PC-9 (cell line): ENCODE data around the gene PLAGL2. TPM values are rescaled to one million over a fixed set of nuclear protein-coding genes. Genes with fewer than 3 reads are reported as not detected.

ENCODE experiments used
- BruUV-seq: library from RNA; stranded (reverse); fragments of 400-500 nt; replicated peaks from 2 replicates; lab custom pipeline; 2021; lab: Mats Ljungman, UMichigan
- CTCF ChIA-PET: fragments of 300-600 bp; sonication (Branson Sonifier 250); formaldehyde crosslinking; loops from one replicate; lab custom pipeline; 2022; ENCODE audit warnings: antibody characterized with exemption; lab: Charles Lee
- POLR2A ChIA-PET: fragments of 300-600 bp; sonication (Branson Sonifier 250); formaldehyde crosslinking; loops from one replicate; lab custom pipeline; 2022; ENCODE audit warnings: antibody characterized with exemption; ENCODE audit not compliant: unreplicated experiment; lab: Charles Lee
- DNase-seq, 2 experiments: peaks; one replicate each; pipeline versions ENCODE4 v3.0.0 to v3.0.0-alpha.2; 2015 to 2022; ENCODE audit warnings: mixed read lengths in 1 of 2
- H2AFZ ChIP-seq: fragments of 200-600 bp; sonication (generic); 2 replicates; pipeline ENCODE4 v1.8.1; 2017; ENCODE audit warnings: antibody characterized with exemption
- H3F3A ChIP-seq: fragments of 200-600 bp; sonication (generic); 2 replicates; pipeline ENCODE4 v1.8.1; 2017; ENCODE audit warnings: antibody characterized with exemption, mild to moderate bottlenecking, low read depth; ENCODE audit not compliant: insufficient read depth
- H3K27ac ChIP-seq: fragments of 200-600 bp; sonication (generic); 2 replicates; pipeline ENCODE4 v1.6.1; 2016; ENCODE audit warnings: mixed run types
- H3K27me3 ChIP-seq: fragments of 200-600 bp; sonication (generic); 2 replicates; pipeline ENCODE4 v1.6.1; 2016; ENCODE audit warnings: low read depth, mixed run types; ENCODE audit not compliant: insufficient read depth
- H3K36me3 ChIP-seq: fragments of 200-600 bp; sonication (generic); 2 replicates; pipeline ENCODE4 v1.6.1; 2016; ENCODE audit warnings: low read depth, mixed run types
- H3K4me1 ChIP-seq: fragments of 200-600 bp; sonication (generic); replicated peaks from 2 replicates; pipeline ENCODE4 v1.6.1; 2016; ENCODE audit warnings: mixed run types; ENCODE audit not compliant: insufficient read depth
- H3K4me2 ChIP-seq: fragments of 200-600 bp; sonication (generic); 2 replicates; pipeline ENCODE4 v1.6.1; 2017; ENCODE audit warnings: mixed run types
- H3K4me3 ChIP-seq: fragments of 200-600 bp; sonication (generic); 2 replicates; pipeline ENCODE4 v1.6.1; 2016; ENCODE audit warnings: mixed run types
- H3K79me2 ChIP-seq: fragments of 200-600 bp; sonication (generic); 2 replicates; pipeline ENCODE4 v1.6.1; 2017; ENCODE audit warnings: low read depth, mixed run types
- H3K9me2 ChIP-seq: fragments of 200-600 bp; sonication (generic); 2 replicates; pipeline ENCODE4 v1.8.1; 2017; ENCODE audit warnings: mild to moderate bottlenecking; ENCODE audit not compliant: insufficient read depth
- H3K9me3 ChIP-seq: fragments of 200-600 bp; sonication (generic); 2 replicates; pipeline ENCODE4 v1.8.1; 2016; ENCODE audit warnings: low read depth; ENCODE audit not compliant: insufficient read depth
- H4K20me1 ChIP-seq: fragments of 200-600 bp; sonication (generic); 2 replicates; pipeline ENCODE4 v1.8.1; 2017; ENCODE audit not compliant: insufficient read depth
- CTCF ChIP-seq: fragments of 200-600 bp; sonication (generic); conservative IDR thresholded peaks from 2 replicates; pipeline ENCODE4 v1.6.1; 2017; ENCODE audit warnings: mixed run types, antibody characterized with exemption, mild to moderate bottlenecking, moderate library complexity
- EZH2 ChIP-seq: fragments of 200-600 bp; sonication (generic); IDR thresholded peaks from 2 replicates; pipeline ENCODE4 v1.8.0; 2017; ENCODE audit warnings: antibody characterized with exemption, low read depth
- intact Hi-C: fragments of 100-400 bp; cut with micrococcal nuclease; formaldehyde crosslinking; loops from one replicate; pipeline ENCODE4 v1.10.0; 2022; ENCODE audit not compliant: unreplicated experiment
- total RNA-seq: library from RNA; stranded (reverse); gene quantifications from 2 replicates; pipeline ENCODE4 v1.2.3, GENCODE V29; 2021

The PLAGL2 gene
- total RNA-seq, 1 experiment from 2014 or later = 23.8 TPM

- H3K27ac ChIP-seq = no peak overlapping the region
- H4K20me1 ChIP-seq = no peaks in the 10 kb centered on the region
- H3K27me3 ChIP-seq = no peaks in the 10 kb centered on the region
- no peaks in the 10 kb centered on the region for H3K9me3 ChIP-seq
- TF ChIP-seq EZH2 (no peak), CTCF (no peak)
- H3K4me3 ChIP-seq = no peak overlapping the region
- intact Hi-C loops = no loop called here
- 0 out of 2 replicates have a peak, but pooled peaks cover 5% of the 10 kb centered on the region for H3K36me3 ChIP-seq
- H3K79me2 ChIP-seq = no peaks in the 10 kb centered on the region
- POLR2A ChIA-PET = no interaction called here
- no peak overlapping the region for H2AFZ ChIP-seq
- H3F3A ChIP-seq = no peaks in the 10 kb centered on the region; the same call in 1 of the 2 replicates
- CTCF ChIA-PET = no interaction called here
- H3K4me2 ChIP-seq = no peak overlapping the region
- no peaks in the 10 kb centered on the region for H3K4me1 ChIP-seq
- no peaks in the 10 kb centered on the region for H3K9me2 ChIP-seq
- BruUV-seq = no TSS peak
- peak in 1 of 2 experiments; percentile 19 for DNase-seq
These were observed 39.2 kb downstream of the PLAGL2 start for GRCh38 chr20:32168184-32168910.

DNA sequence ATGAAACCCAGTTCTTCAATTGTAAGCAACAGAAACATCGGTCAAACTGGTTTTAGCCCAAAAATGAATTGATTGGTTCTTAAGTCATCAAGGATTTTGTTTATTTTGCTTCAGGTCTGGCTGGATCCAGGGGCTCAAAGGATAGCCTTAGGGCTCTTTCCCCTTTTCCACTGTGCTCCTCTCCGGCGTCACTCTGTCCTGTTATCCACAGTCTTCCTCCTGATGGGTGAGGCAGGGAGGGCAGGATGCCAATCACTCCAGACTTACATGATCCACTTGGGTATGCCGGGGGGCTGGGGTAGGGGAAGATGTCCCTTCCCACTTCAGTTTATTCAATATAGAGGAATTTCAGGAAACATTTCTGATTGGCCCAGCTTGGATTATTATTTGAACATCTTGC lies 40.0 kb downstream of the PLAGL2 start:
- CTCF ChIA-PET = no interaction called here
- POLR2A ChIA-PET = no interaction called here
- BruUV-seq = no TSS peak

DNA sequence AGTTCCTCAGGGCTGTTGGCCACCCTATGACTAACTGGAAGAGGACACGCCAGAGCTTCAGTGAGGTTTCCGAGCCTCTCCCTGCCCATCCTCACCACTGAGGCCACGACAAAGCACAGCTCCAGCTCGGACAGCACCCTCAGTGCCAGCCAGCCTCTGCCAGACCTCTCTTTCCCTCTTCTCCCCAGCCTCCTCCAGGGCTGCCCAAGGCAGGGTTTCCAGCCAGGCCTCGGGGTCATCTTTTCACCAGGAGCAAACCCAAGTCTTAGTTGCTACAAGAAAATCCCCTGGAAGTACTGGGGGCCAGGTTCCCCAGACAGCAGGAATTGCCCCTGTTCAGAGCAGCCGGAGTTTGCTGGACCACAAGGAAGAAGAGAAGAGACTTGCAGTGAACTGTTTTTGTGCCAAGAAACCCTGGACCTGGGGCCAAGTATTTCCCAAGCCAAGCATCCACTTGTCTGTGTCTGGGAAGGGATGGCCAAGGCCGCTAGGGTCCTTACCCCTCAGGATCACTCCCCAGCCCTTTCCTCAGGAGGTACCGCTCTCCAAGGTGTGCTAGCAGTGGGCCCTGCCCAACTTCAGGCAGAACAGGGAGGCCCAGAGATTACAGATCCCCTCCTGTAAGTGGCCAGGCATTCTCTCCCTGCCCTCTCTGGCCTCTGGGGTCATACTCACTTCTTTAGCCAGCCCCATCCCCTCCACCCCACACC lies 41.6 kb downstream of the PLAGL2 start:
- Histone ChIP-seq H3K9me2 (no peaks in the 10 kb centered on the region), H3K4me2 (no peak overlapping the region), H2AFZ (no peak overlapping the region), H4K20me1 (no peaks in the 10 kb centered on the region), H3K4me1 (no peaks in the 10 kb centered on the region), H3K9me3 (no peaks in the 10 kb centered on the region), H3K36me3 (peaks cover 16% of the 10 kb centered on the region), H3F3A (no peaks in the 10 kb centered on the region; the same call in 1 of the 2 replicates), H3K79me2 (no peaks in the 10 kb centered on the region), H3K27ac (no peak overlapping the region), H3K27me3 (no peaks in the 10 kb centered on the region), H3K4me3 (no peak overlapping the region)
- CTCF ChIA-PET = no interaction called here
- POLR2A ChIA-PET = no interaction called here
- no TSS peak for BruUV-seq
- no peak for TF ChIP-seq EZH2
- TF ChIP-seq CTCF = no peak
- intact Hi-C loops = no loop called here
- no peak for DNase-seq

More for the DNA sequence above, 40.0 kb downstream of the PLAGL2 start:
- Histone ChIP-seq H3K4me3 (no peak overlapping the region), H3F3A (no peaks in the 10 kb centered on the region; the same call in 1 of the 2 replicates), H3K4me1 (no peaks in the 10 kb centered on the region), H4K20me1 (no peaks in the 10 kb centered on the region), H3K79me2 (no peaks in the 10 kb centered on the region), H3K9me3 (no peaks in the 10 kb centered on the region), H3K36me3 (peaks cover 7% of the 10 kb centered on the region; the same call in 1 of the 2 replicates), H3K4me2 (no peak overlapping the region), H3K27me3 (no peaks in the 10 kb centered on the region), H2AFZ (no peak overlapping the region), H3K9me2 (no peaks in the 10 kb centered on the region), H3K27ac (no peak overlapping the region)
- TF ChIP-seq CTCF = no peak
- TF ChIP-seq EZH2 = no peak
- no peak for DNase-seq
- intact Hi-C loops = no loop called here
